ENCODE results near the gene GALNT13.

Gene GALNT13

DNA sequence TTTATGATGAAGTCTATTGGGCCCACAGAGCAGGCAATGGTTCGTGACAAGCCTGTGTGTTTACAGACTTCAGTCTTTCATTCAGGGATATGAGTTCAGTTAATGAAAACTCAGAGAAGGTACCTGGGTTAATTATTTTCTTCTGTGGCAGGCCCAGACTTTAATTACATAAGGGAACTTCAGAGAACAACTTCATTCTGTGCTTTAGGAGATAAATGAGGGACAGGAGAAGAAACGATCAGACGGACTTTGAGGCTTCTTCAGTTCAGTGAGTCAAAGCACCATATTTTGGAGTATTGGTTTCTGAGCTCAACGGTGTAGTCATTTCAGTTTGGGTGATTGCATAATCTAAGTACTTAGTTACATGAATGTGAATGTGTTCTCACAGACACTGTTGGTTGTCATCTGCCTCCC lies 623.7 kb downstream of the GALNT13 start:
- no peaks in the 10 kb centered on the region for H3K9me3 ChIP-seq (replicated peaks; ENCODE audit: insufficient read depth, low read length)
- no peaks in the 10 kb centered on the region for H3K27me3 ChIP-seq (replicated peaks; ENCODE audit: insufficient read depth, low read length)
- H3K79me2 ChIP-seq (ENCODE audit: low read length), result no peaks in the 10 kb centered on the region
- H3K4me3 ChIP-seq (ENCODE audit: low read length), result no peak overlapping the region
- DNase-seq, result no peak
- H3F3A ChIP-seq (ENCODE audit: insufficient read depth, low read length), result no peaks in the 10 kb centered on the region
- no peak overlapping the region for H3K4me2 ChIP-seq (ENCODE audit: low read depth, low read length)
- no peak overlapping the region for H3K9ac ChIP-seq (ENCODE audit: low read length)
- no peaks in the 10 kb centered on the region for H3K4me1 ChIP-seq (ENCODE audit: low read length)
- H3K9me2 ChIP-seq (replicated peaks; ENCODE audit: insufficient read depth, low read length), result no peaks in the 10 kb centered on the region
- no peak overlapping the region for H2AFZ ChIP-seq (ENCODE audit: low read length)
- TF ChIP-seq EZH2phosphoT487 (IDR thresholded peaks at IDR 0.05; ENCODE audit: low read length) (no peak), EZH2 (optimal IDR thresholded peaks at IDR 0.05; ENCODE audit: low read depth, low read length) (no peak), CTCF (IDR thresholded peaks at IDR 0.05; ENCODE audit: low read length) (no peak)
- no peak overlapping the region for H3K27ac ChIP-seq (ENCODE audit: low read length)
- no peaks in the 10 kb centered on the region for H3K36me3 ChIP-seq (replicated peaks; ENCODE audit: insufficient read depth, low read length)
- no peaks in the 10 kb centered on the region for H4K20me1 ChIP-seq (ENCODE audit: insufficient read depth, low read length)

GRCh38 chr2:154497019-154497418 lies 625.3 kb downstream of the GALNT13 start:
- no peak overlapping the region for H3K27ac ChIP-seq (ENCODE audit: low read length)
- H3K4me2 ChIP-seq (ENCODE audit: low read depth, low read length), result no peak overlapping the region
- no peak overlapping the region for H3K9ac ChIP-seq (ENCODE audit: low read length)
- TF ChIP-seq EZH2phosphoT487 (IDR thresholded peaks at IDR 0.05; ENCODE audit: low read length) (no peak), CTCF (IDR thresholded peaks at IDR 0.05; ENCODE audit: low read length) (no peak), EZH2 (optimal IDR thresholded peaks at IDR 0.05; ENCODE audit: low read depth, low read length) (no peak)
- no peaks in the 10 kb centered on the region for H3K9me3 ChIP-seq (replicated peaks; ENCODE audit: insufficient read depth, low read length)
- DNase-seq, result no peak
- H3F3A ChIP-seq (ENCODE audit: insufficient read depth, low read length), result no peaks in the 10 kb centered on the region
- H2AFZ ChIP-seq (ENCODE audit: low read length), result no peak overlapping the region
- no peaks in the 10 kb centered on the region for H3K36me3 ChIP-seq (replicated peaks; ENCODE audit: insufficient read depth, low read length)
- H3K4me3 ChIP-seq (ENCODE audit: low read length), result no peak overlapping the region
- no peaks in the 10 kb centered on the region for H3K4me1 ChIP-seq (ENCODE audit: low read length)
- no peaks in the 10 kb centered on the region for H3K79me2 ChIP-seq (ENCODE audit: low read length)
- H3K27me3 ChIP-seq (replicated peaks; ENCODE audit: insufficient read depth, low read length), result no peaks in the 10 kb centered on the region
- H3K9me2 ChIP-seq (replicated peaks; ENCODE audit: insufficient read depth, low read length), result no peaks in the 10 kb centered on the region
- no peaks in the 10 kb centered on the region for H4K20me1 ChIP-seq (ENCODE audit: insufficient read depth, low read length)

All from MM.1S (cell line).